Measurements from ENCODE around the gene APOL1.

APOL1 gene

GRCh38 chr22:36315325-36315724 is 62.4 kb downstream of the APOL1 start:
- no peak for TF ChIP-seq CTCF (IDR thresholded peaks at IDR 0.05; ENCODE audit: low read depth, low read length, missing control alignments)
- in situ Hi-C loops (cut with HindIII; ENCODE audit: low sequenced_read_pairs): no loop called here
- no peak overlapping the region for H3K4me3 ChIP-seq (ENCODE audit: low read depth, low read length)
- no peak for DNase-seq (ENCODE audit: low read depth)

GRCh38 chr22:36316419-36316818 is 63.5 kb downstream of the APOL1 start:
- no peak for TF ChIP-seq CTCF (IDR thresholded peaks at IDR 0.05; ENCODE audit: low read depth, low read length, missing control alignments)
- no peak overlapping the region for H3K4me3 ChIP-seq (ENCODE audit: low read depth, low read length)
- no peak for DNase-seq (ENCODE audit: low read depth)
- in situ Hi-C loops (cut with HindIII; ENCODE audit: low sequenced_read_pairs): no loop called here
